Left lung (tissue), 10 donors: ENCODE data around the gene FANCG. TPM values are rescaled to one million over a fixed set of nuclear protein-coding genes. Genes with fewer than 3 reads are reported as not detected.

Experiments used
- ATAC-seq: fragments of 200-7000 bp; cut with Tn5 transposase; one replicate; pipeline ENCODE4 v1.9.1; 2020; ENCODE audit warnings: moderate library complexity
- DNase-seq, 4 donors: peaks; one replicate each; pipeline ENCODE4 v3.0.0-alpha.2; 2013 to 2020
- H3K27ac ChIP-seq, 2 donors: fragments of 200-600 bp; sonication (generic) in 1 of 2; one replicate each; pipeline versions ENCODE4 v1.5.0 to v1.8.0; 2020 to 2021
- H3K27me3 ChIP-seq, 2 donors: fragments of 200-600 bp; sonication (generic) in 1 of 2; one replicate each; pipeline versions ENCODE4 v1.5.0 to v1.8.0; 2020 to 2021
- H3K36me3 ChIP-seq, 2 donors: fragments of 200-600 bp; sonication (generic) in 1 of 2; one replicate each; pipeline versions ENCODE4 v1.5.0 to v1.8.0; 2020 to 2021
- H3K4me1 ChIP-seq, 2 donors: fragments of 200-600 bp; one replicate each; pipeline ENCODE4 v1.8.0; 2021
- H3K4me3 ChIP-seq, 2 donors: fragments of 200-600 bp; sonication (generic) in 1 of 2; one replicate each; pipeline versions ENCODE4 v1.5.0 to v1.8.0; 2020 to 2021; ENCODE audit warnings: mild to moderate bottlenecking in 1 of 2
- H3K9me3 ChIP-seq, 2 donors: fragments of 200-600 bp; sonication (generic) in 1 of 2; one replicate each; pipeline versions ENCODE4 v1.5.0 to v1.8.0; 2020 to 2021
- intact Hi-C, 2 donors: fragments of 100-400 bp; cut with DNase I; formaldehyde crosslinking; loops; one replicate each; pipeline versions ENCODE4 v1.11.2 to v1.14.2; 2022
- polyA plus RNA-seq, 6 donors: library from polyadenylated mRNA; unstranded; fragments of 120-200 nt; gene quantifications; one replicate each; pipeline ENCODE4 v1.2.1, GENCODE V29; 2013; ENCODE audit not compliant: insufficient read length in 6 of 6
- total RNA-seq, 2 donors: library from RNA; stranded (reverse); fragmentation: NEBNext Ultra II Directional; extraction: Animal tissue kit (Norgen Biotek cat#: 25700); gene quantifications; one replicate each; pipeline ENCODE4 v1.2.1, GENCODE V29; 2021
- TF ChIP-seq, protein P1 (sequence below), 2 donors: fragments of 200-600 bp; sonication (generic) in 1 of 2; IDR thresholded peaks; one replicate each; pipeline versions ENCODE4 v1.5.0 to v1.8.0; 2021; ENCODE audit warnings: antibody characterized with exemption in 2 of 2
- donor health status: DM: no; HTN: yes; CAD: no.
- donor health status: DM: no; HTN: no; CAD: no.

Gene FANCG
- total and polyA plus RNA-seq, 8 donors = 18.7 to 59.0 (median 47.8) TPM

DNA sequence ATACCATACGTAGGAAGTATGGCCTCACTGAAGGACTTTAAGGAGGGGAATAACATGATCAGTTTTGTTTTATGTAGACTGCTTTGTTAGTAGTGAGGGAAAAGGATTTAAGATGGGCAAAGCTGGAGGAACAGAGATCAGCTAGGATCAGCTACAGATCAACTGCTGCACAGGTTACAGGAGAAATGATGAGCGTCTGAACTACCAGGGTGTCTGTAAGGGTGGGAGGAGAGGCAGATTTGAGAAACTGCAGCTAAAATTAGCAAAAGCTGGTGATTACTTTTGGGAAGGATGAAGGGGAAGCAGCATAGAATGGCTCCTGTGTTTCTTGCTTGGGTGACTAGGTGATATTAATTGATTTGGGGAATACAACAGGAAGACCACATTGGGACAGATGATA is 46.6 kb downstream of the FANCG start:
- H3K27ac ChIP-seq = no peak overlapping the region
- DNase-seq (no peak), ATAC-seq (no peak)
- intact Hi-C loops = no loop called here
- H3K36me3 ChIP-seq = peaks cover 0 to 3% of the 10 kb centered on the region in 2 donors
- H3K4me3 ChIP-seq = no peak overlapping the region
- TF ChIP-seq, protein P1, sequence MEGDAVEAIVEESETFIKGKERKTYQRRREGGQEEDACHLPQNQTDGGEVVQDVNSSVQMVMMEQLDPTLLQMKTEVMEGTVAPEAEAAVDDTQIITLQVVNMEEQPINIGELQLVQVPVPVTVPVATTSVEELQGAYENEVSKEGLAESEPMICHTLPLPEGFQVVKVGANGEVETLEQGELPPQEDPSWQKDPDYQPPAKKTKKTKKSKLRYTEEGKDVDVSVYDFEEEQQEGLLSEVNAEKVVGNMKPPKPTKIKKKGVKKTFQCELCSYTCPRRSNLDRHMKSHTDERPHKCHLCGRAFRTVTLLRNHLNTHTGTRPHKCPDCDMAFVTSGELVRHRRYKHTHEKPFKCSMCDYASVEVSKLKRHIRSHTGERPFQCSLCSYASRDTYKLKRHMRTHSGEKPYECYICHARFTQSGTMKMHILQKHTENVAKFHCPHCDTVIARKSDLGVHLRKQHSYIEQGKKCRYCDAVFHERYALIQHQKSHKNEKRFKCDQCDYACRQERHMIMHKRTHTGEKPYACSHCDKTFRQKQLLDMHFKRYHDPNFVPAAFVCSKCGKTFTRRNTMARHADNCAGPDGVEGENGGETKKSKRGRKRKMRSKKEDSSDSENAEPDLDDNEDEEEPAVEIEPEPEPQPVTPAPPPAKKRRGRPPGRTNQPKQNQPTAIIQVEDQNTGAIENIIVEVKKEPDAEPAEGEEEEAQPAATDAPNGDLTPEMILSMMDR (IDR thresholded peaks at IDR 0.05) = no peak
- no peaks in the 10 kb centered on the region for H3K27me3 ChIP-seq
- peaks cover 0 to 5% of the 10 kb centered on the region in 2 donors for H3K4me1 ChIP-seq
- H3K9me3 ChIP-seq = no peaks in the 10 kb centered on the region

DNA sequence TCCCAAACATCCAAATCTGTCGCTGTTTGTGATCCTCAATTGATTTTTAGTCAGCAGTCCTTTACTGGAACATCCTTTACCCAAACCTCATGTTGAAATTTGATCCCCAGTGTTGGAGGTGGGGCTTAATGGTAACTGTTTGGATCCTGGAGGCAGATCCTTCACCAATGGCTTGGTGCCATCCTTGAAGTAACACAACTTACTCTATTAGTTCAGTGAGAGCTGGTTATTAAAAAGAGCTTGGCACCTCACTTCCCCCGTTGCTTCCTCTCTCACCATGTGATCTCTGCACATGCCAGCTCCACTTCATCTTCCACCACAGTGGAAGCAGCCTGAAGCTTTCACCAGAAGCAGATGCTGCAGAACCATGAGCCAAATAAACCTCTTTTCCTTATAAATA is 49.9 kb downstream of the FANCG start:
- Histone ChIP-seq H3K9me3 (no peaks in the 10 kb centered on the region), H3K36me3 (no peaks in the 10 kb centered on the region), H3K27me3 (no peaks in the 10 kb centered on the region), H3K4me1 (no peaks in the 10 kb centered on the region), H3K4me3 (no peak overlapping the region), H3K27ac (no peak overlapping the region)
- ATAC-seq (no peak), DNase-seq (peak in 1 of 4 donors; percentile 16)
- TF ChIP-seq, protein P1 (IDR thresholded peaks at IDR 0.05) = no peak
- intact Hi-C loops = no loop called here

DNA sequence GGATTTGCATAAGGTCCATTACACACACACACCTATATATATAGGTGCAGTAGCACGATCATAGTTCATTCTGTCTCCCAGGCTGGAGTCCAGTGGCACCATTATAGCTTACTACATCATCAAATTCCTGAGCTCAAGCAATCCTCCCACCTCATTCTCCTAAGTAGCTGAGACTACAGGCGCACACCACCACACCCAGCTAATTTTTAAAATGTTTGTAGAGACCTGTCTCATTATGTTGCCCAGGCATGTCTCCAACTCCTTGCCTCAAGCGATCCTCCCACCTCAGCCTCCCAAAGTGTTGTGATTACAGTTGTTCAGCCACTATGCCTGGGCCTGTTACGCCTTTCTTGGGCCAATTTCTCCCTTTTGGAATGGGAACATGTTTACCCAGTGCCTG is 50.5 kb downstream of the FANCG start:
- intact Hi-C loops = no loop called here
- H3K36me3 ChIP-seq = no peaks in the 10 kb centered on the region
- ATAC-seq (no peak), DNase-seq (no peak)
- no peaks in the 10 kb centered on the region for H3K9me3 ChIP-seq
- no peak overlapping the region for H3K4me3 ChIP-seq
- H3K27ac ChIP-seq = no peak overlapping the region
- TF ChIP-seq, protein P1 (IDR thresholded peaks at IDR 0.05) = no peak
- no peaks in the 10 kb centered on the region for H3K27me3 ChIP-seq
- H3K4me1 ChIP-seq = no peaks in the 10 kb centered on the region

DNA sequence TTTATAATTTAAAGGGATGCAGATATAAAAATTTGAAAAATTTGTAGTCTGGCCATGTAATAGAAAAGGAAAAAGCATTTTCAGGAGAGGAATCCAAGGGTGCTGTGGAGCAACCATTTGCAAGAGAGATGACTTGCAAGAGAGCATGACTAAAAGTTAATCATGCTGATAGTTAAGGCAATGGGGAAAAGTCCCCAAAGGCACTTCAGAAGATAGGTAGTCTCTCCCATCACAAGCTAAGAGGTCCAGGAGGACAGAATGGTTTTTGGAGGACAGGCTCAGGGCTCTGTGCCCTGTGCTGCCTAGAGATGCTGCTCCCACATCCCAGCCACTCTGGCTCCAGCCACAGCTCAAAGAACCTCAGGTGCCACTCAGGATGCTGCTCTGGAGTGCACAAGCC is 51.4 kb downstream of the FANCG start:
- TF ChIP-seq, protein P1 (IDR thresholded peaks at IDR 0.05) = no peak
- intact Hi-C loops = no loop called here
- H3K4me3 ChIP-seq = no peak overlapping the region

DNA sequence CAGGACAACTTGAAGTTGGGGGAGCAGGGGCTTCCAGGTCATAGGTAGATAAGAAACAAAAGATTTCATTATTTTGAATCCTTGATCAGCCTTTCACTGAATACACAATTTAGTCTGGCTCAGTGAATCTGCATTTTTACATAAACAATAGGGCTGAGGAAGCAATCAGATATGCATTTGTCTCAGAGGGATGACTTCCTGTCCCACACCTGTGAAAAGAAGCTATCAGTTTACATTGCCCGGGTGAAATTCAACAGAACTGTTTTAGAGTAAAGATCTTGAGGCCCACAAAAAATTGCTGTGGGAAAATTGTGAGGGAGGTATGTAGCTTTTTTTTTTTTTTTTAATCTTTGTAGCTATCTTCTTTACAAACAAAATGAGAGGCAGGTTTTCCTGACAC is 51.9 kb downstream of the FANCG start:
- Histone ChIP-seq H3K9me3 (no peaks in the 10 kb centered on the region), H3K27ac (no peak overlapping the region), H3K4me3 (no peak overlapping the region), H3K4me1 (no peaks in the 10 kb centered on the region), H3K36me3 (no peaks in the 10 kb centered on the region), H3K27me3 (no peaks in the 10 kb centered on the region)
- DNase-seq (no peak), ATAC-seq (no peak)
- TF ChIP-seq, protein P1 (IDR thresholded peaks at IDR 0.05) = no peak
- intact Hi-C loops = no loop called here

More for the DNA sequence above, 51.4 kb downstream of the FANCG start:
- DNase-seq = no peak
- H3K4me1 ChIP-seq = no peaks in the 10 kb centered on the region
- H3K27me3 ChIP-seq = no peaks in the 10 kb centered on the region
- H3K9me3 ChIP-seq = no peaks in the 10 kb centered on the region
- no peak overlapping the region for H3K27ac ChIP-seq
- no peak for ATAC-seq
- no peaks in the 10 kb centered on the region for H3K36me3 ChIP-seq
